Head of caudate nucleus (tissue), 42 donors: ENCODE measurements around the gene FMN1.
A peak's percentile ranks its signal among the peaks of the same experiment; 100 is the strongest.

ENCODE experiments used
- DNase-seq, 42 donors: peaks; one replicate each; pipeline versions ENCODE4 v3.0.0 to v3.0.0-alpha.2; 2020 to 2021; ENCODE audit warnings: mixed read lengths in 7 of 42
- intact Hi-C: fragments of 100-400 bp; cut with DNase I; formaldehyde crosslinking; loops from one replicate; pipeline ENCODE4 v1.15.0; 2022

Gene FMN1

GRCh38 chr15:32886459-32886858 is 308.1 kb downstream of the FMN1 start:
- DNase-seq = no peak
- intact Hi-C loops = no loop called here

DNA sequence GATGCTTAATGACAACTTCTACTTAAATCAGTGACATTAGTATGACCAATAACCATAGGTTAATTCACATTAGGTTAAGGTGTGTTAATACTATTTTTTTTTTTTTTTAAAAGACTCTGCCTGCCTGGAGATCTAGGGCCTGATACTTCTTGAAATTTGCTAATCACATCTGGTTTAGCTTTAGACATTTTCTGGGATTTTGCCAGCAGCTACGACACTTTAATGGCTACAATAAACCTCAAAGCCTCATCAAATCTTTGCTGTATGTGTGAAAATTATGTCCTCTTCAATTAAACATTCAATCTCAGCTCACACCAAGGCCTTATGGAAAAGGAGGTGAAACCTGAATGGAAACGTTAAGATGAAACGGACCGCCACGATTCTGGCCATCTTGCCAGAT is 308.8 kb downstream of the FMN1 start:
- intact Hi-C loops = no loop called here
- DNase-seq = no peak

DNA sequence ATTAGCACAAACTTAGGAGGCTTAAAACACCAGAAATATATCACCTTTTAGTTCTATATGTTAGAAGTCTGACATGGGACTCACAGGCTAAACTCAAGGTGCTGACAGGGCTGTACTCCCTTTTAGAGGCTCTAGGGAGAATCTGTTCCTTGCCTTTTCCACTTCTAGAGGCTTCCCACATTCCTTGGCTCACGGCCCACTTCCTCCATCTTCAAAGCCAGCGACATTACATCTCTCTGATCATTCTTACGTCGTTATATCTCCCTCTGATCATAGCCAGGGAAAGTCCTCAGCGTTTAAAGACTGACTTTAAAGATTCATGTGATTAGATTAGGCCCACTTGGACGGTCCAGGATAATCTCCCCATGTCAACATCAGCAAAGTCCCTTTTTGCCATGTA is 310.4 kb downstream of the FMN1 start:
- DNase-seq = no peak
- intact Hi-C loops = no loop called here

GRCh38 chr15:32882955-32883354 is 311.6 kb downstream of the FMN1 start:
- intact Hi-C loops = no loop called here
- no peak for DNase-seq

- no peak for DNase-seq
- intact Hi-C loops = no loop called here
Measured at GRCh38 chr15:32881528-32881927, 313.0 kb downstream of the FMN1 start.

DNA sequence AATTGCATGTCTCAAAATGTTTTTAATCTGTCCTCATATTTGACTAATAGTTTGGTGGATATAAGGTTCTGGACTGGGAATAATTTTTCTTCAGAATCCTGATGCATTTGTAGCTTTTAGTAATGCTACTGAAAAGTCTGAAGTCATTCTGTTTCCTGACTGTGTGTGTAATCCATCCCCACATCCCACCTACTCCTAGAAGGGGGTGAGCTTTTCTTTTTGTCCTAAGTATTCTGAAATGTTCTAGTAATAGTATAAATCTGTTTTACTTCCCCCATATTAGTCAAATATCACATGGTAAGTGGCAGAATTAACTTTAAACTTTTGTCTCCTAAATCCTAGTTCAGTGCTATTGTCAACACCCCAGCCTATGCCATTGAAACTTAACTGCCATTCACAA is 313.9 kb downstream of the FMN1 start:
- no peak for DNase-seq
- intact Hi-C loops = no loop called here

GRCh38 chr15:32879980-32880379 is 314.5 kb downstream of the FMN1 start:
- intact Hi-C loops = no loop called here

GRCh38 chr15:32878869-32879805 is 315.4 kb downstream of the FMN1 start:
- intact Hi-C loops = no loop called here
- DNase-seq = no peak

More at GRCh38 chr15:32879980-32880379, 314.5 kb downstream of the FMN1 start:
- no peak for DNase-seq

- no peak for DNase-seq
- intact Hi-C loops = no loop called here
Measured at GRCh38 chr15:32878342-32878741, 316.2 kb downstream of the FMN1 start.

- intact Hi-C loops = no loop called here
- DNase-seq = no peak
Measured at GRCh38 chr15:32877252-32878019, 317.1 kb downstream of the FMN1 start.

DNA sequence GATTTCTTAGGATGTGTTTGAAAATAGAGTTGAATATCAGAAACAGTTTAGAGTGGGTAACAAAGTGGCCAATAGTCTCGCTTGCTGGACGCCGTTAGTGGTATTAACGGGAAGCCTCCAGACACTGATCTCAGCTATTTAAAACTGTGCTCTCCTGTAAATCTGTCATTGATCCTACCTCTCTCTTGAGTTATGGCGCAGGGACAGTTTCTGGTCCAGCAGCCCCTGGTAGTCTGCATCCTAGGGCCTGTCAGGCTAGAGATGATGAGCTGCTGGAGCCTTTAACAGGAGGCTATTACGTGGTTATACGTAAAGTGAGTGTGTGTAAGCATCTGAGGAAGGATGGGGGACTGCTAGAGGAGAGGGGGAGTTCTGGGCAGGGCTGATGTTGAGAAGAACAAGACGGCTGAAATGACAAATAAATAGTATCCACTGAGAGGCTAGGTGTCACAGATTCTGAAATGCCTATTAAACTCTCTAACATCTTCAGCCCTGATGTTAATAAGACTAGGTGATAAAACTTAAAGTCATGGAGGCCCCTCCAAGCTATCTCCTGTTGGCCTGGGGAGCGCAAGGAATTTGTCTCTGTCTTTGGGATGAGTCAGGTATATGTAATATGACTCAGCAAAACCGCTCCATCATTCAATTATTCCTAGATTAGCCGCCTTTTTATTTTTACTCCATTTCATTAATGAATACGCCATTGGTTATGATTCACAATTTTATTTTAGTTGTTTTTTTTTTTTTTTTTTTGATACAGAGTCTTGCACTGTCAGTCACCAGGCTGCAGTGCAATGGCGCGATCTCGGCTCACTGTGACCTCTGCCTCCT is 321.0 kb downstream of the FMN1 start:
- intact Hi-C loops = no loop called here
- DNase-seq = no peak

- no peak for DNase-seq
- intact Hi-C loops = no loop called here
Measured at GRCh38 chr15:32872621-32873283, 321.8 kb downstream of the FMN1 start.

GRCh38 chr15:32871883-32872282 is 322.6 kb downstream of the FMN1 start:
- no peak for DNase-seq
- intact Hi-C loops = no loop called here

- no peak for DNase-seq
- intact Hi-C loops = no loop called here
Measured at GRCh38 chr15:32870240-32871033, 324.1 kb downstream of the FMN1 start.

DNA sequence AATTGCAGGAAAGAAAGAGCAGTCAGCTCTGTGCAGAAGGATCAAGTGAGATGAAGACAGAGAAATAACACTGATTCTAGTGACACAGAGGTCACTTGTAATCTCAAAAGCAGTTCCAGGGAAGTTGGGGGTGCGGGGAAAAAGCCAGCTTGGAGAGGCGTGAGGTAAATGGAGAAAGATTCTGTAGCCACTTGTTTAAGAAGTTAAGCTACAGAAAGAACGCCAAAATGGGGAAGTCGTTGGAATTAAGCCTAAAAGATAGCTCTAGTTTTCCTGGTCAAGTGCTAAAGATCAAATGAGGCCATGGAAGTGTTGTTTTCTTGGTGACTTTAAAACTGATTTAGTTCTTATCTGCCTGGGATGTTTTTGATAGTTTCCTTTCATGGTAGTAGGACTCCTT is 324.7 kb downstream of the FMN1 start:
- DNase-seq = no peak
- intact Hi-C loops = no loop called here

DNA sequence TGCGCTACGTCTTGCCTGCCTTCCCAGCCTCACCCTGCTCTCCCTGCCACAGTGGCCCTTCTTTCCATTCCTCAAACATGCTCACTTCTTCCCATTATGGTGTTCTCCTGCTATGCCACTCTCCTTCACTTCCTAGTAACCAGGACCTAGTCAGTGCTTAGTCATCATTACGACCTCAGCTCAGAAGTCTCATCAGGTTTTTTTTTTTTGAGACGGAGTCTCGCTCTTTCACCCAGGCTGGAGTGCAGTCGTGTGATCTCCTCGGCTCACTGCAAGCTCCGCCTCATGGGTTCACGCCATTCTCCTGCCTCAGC is 327.2 kb downstream of the FMN1 start:
- intact Hi-C loops = no loop called here
- DNase-seq = no peak

- peak in 1 of 42 donors; percentile 2 for DNase-seq
- intact Hi-C loops = no loop called here
Measured at GRCh38 chr15:32866454-32867312, 327.8 kb downstream of the FMN1 start.
